ENCODE data around the gene ZBTB7C. TPM values are rescaled to one million over a fixed set of nuclear protein-coding genes. Genes with fewer than 3 reads are reported as not detected.

Gene ZBTB7C
- total and polyA plus RNA-seq, 4 experiments from 2014 or later: 0.23 TPM; not detected in 3

GRCh38 chr18:48302736-48303135 lies 106.4 kb downstream of the ZBTB7C start:
- ChIA-PET POLR2A (ENCODE audit: partially characterized antibody) (no interaction called here), CTCF (ENCODE audit: partially characterized antibody) (no interaction called here)
- no peaks in the 10 kb centered on the region for H3K27me3 Mint-ChIP-seq
- intact Hi-C loops (cut with micrococcal nuclease): no loop called here
- no peaks in the 10 kb centered on the region for H3K36me3 Mint-ChIP-seq
- H3K27ac Mint-ChIP-seq: peak overlapping the region in 1 of 7 donors; percentile 28
- H3K4me1 ChIP-seq (ENCODE audit: insufficient read depth, low read length): peaks cover 6% of the 10 kb centered on the region
- H3K9me3 Mint-ChIP-seq: peaks cover 0 to 4% (median 0%) of the 10 kb centered on the region in 8 donors
- H3K4me3 ChIP-seq (ENCODE audit: low read length in 2 of 2): no peak overlapping the region
- H3K27me3 ChIP-seq (ENCODE audit: insufficient read depth, low read length): no peaks in the 10 kb centered on the region
- H3K4me1 Mint-ChIP-seq: peaks cover 0 to 9% (median 3%) of the 10 kb centered on the region in 4 donors
- no peak for DNase-seq
- H3K4me3 Mint-ChIP-seq: no peak overlapping the region
- H3K9me3 ChIP-seq (ENCODE audit: control insufficient read depth in 1 of 2, low read length in 2 of 2): no peaks in the 10 kb centered on the region
- no peaks in the 10 kb centered on the region for H3K36me3 ChIP-seq (ENCODE audit: insufficient read depth, low read length)
- no peak overlapping the region for H3K27ac ChIP-seq (ENCODE audit: low read depth, low read length)

- Mint-ChIP-seq H3K27ac (peak overlapping the region in 3 of 7 donors; percentile 17 to 57 (median 43)), H3K4me3 (peak overlapping the region in 5 of 8 donors; percentile 2 to 44 (median 10)), H3K27me3 (no peaks in the 10 kb centered on the region), H3K36me3 (no peaks in the 10 kb centered on the region), H3K9me3 (peaks cover 0 to 2% (median 0%) of the 10 kb centered on the region in 8 donors), H3K4me1 (peaks cover 0 to 9% (median 3%) of the 10 kb centered on the region in 4 donors)
- no peak overlapping the region for H3K4me3 ChIP-seq (ENCODE audit: low read length in 2 of 2)
- no peaks in the 10 kb centered on the region for H3K36me3 ChIP-seq (ENCODE audit: insufficient read depth, low read length)
- H3K27ac ChIP-seq (ENCODE audit: low read depth, low read length): no peak overlapping the region
- CTCF ChIA-PET (ENCODE audit: partially characterized antibody): no interaction called here
- peaks cover 6% of the 10 kb centered on the region for H3K4me1 ChIP-seq (ENCODE audit: insufficient read depth, low read length)
- DNase-seq: peak in 1 of 5 donors; percentile 0
- no peaks in the 10 kb centered on the region for H3K27me3 ChIP-seq (ENCODE audit: insufficient read depth, low read length)
- intact Hi-C loops (cut with micrococcal nuclease): no loop called here
- no peaks in the 10 kb centered on the region for H3K9me3 ChIP-seq (ENCODE audit: control insufficient read depth in 1 of 2, low read length in 2 of 2)
- POLR2A ChIA-PET (ENCODE audit: partially characterized antibody): no interaction called here
Measured at GRCh38 chr18:48300463-48300961, 108.7 kb downstream of the ZBTB7C start.

- Histone ChIP-seq H3K9me3 (ENCODE audit: control insufficient read depth in 1 of 2, low read length in 2 of 2) (no peaks in the 10 kb centered on the region), H3K27ac (ENCODE audit: low read depth, low read length) (no peak overlapping the region), H3K4me3 (ENCODE audit: low read length in 2 of 2) (no peak overlapping the region), H3K36me3 (ENCODE audit: insufficient read depth, low read length) (no peaks in the 10 kb centered on the region), H3K27me3 (ENCODE audit: insufficient read depth, low read length) (no peaks in the 10 kb centered on the region), H3K4me1 (ENCODE audit: insufficient read depth, low read length) (peaks cover 6% of the 10 kb centered on the region)
- peaks cover 0 to 9% (median 3%) of the 10 kb centered on the region in 4 donors for H3K4me1 Mint-ChIP-seq
- H3K4me3 Mint-ChIP-seq: no peak overlapping the region
- DNase-seq: no peak
- ChIA-PET POLR2A (ENCODE audit: partially characterized antibody) (no interaction called here), CTCF (ENCODE audit: partially characterized antibody) (no interaction called here)
- no peaks in the 10 kb centered on the region for H3K27me3 Mint-ChIP-seq
- intact Hi-C loops (cut with micrococcal nuclease): no loop called here
- peaks cover 0 to 2% (median 0%) of the 10 kb centered on the region in 8 donors for H3K9me3 Mint-ChIP-seq
- H3K36me3 Mint-ChIP-seq: no peaks in the 10 kb centered on the region
- no peak overlapping the region for H3K27ac Mint-ChIP-seq
Measured at GRCh38 chr18:48297139-48297538, 112.0 kb downstream of the ZBTB7C start.

- CTCF ChIA-PET (ENCODE audit: partially characterized antibody): no interaction called here
- H3K4me1 Mint-ChIP-seq: peaks cover 0 to 9% (median 3%) of the 10 kb centered on the region in 4 donors
- Histone ChIP-seq H3K4me1 (ENCODE audit: insufficient read depth, low read length) (peaks cover 6% of the 10 kb centered on the region), H3K4me3 (ENCODE audit: low read length in 2 of 2) (no peak overlapping the region), H3K36me3 (ENCODE audit: insufficient read depth, low read length) (no peaks in the 10 kb centered on the region), H3K27me3 (ENCODE audit: insufficient read depth, low read length) (no peaks in the 10 kb centered on the region), H3K9me3 (ENCODE audit: control insufficient read depth in 1 of 2, low read length in 2 of 2) (no peaks in the 10 kb centered on the region), H3K27ac (ENCODE audit: low read depth, low read length) (no peak overlapping the region)
- H3K9me3 Mint-ChIP-seq: peaks cover 0 to 2% (median 0%) of the 10 kb centered on the region in 8 donors
- H3K36me3 Mint-ChIP-seq: no peaks in the 10 kb centered on the region
- POLR2A ChIA-PET (ENCODE audit: partially characterized antibody): no interaction called here
- no peaks in the 10 kb centered on the region for H3K27me3 Mint-ChIP-seq
- no peak overlapping the region for H3K27ac Mint-ChIP-seq
- intact Hi-C loops (cut with micrococcal nuclease): no loop called here
- DNase-seq: no peak
- H3K4me3 Mint-ChIP-seq: no peak overlapping the region
Measured at GRCh38 chr18:48296581-48296980, 112.6 kb downstream of the ZBTB7C start.

GRCh38 chr18:48295586-48296311 lies 113.4 kb downstream of the ZBTB7C start:
- POLR2A ChIA-PET (ENCODE audit: partially characterized antibody): no interaction called here
- H3K27me3 Mint-ChIP-seq: no peaks in the 10 kb centered on the region
- H3K36me3 ChIP-seq (ENCODE audit: insufficient read depth, low read length): no peaks in the 10 kb centered on the region

GRCh38 chr18:48294899-48295585 lies 114.1 kb downstream of the ZBTB7C start:
- H3K27me3 Mint-ChIP-seq: no peaks in the 10 kb centered on the region
- H3K27ac ChIP-seq (ENCODE audit: low read depth, low read length): no peak overlapping the region
- peaks cover 0 to 2% (median 0%) of the 10 kb centered on the region in 8 donors for H3K9me3 Mint-ChIP-seq
- H3K4me1 ChIP-seq (ENCODE audit: insufficient read depth, low read length): peaks cover under 1% of the 10 kb centered on the region
- H3K27me3 ChIP-seq (ENCODE audit: insufficient read depth, low read length): no peaks in the 10 kb centered on the region
- no peak overlapping the region for H3K27ac Mint-ChIP-seq
- no peak overlapping the region for H3K4me3 ChIP-seq (ENCODE audit: low read length in 2 of 2)
- CTCF ChIA-PET (ENCODE audit: partially characterized antibody): no interaction called here
- H3K36me3 Mint-ChIP-seq: no peaks in the 10 kb centered on the region
- H3K36me3 ChIP-seq (ENCODE audit: insufficient read depth, low read length): no peaks in the 10 kb centered on the region
- no peak overlapping the region for H3K4me3 Mint-ChIP-seq
- DNase-seq: no peak
- no peaks in the 10 kb centered on the region for H3K4me1 Mint-ChIP-seq
- POLR2A ChIA-PET (ENCODE audit: partially characterized antibody): no interaction called here
- intact Hi-C loops (cut with micrococcal nuclease): no loop called here
- H3K9me3 ChIP-seq (ENCODE audit: control insufficient read depth in 1 of 2, low read length in 2 of 2): no peaks in the 10 kb centered on the region

More at GRCh38 chr18:48295586-48296311, 113.4 kb downstream of the ZBTB7C start:
- Mint-ChIP-seq H3K9me3 (peaks cover 0 to 2% (median 0%) of the 10 kb centered on the region in 8 donors), H3K4me3 (no peak overlapping the region), H3K36me3 (no peaks in the 10 kb centered on the region), H3K27ac (no peak overlapping the region), H3K4me1 (peaks cover 0 to 7% (median 3%) of the 10 kb centered on the region in 4 donors)
- DNase-seq: no peak
- intact Hi-C loops (cut with micrococcal nuclease): no loop called here
- Histone ChIP-seq H3K27ac (ENCODE audit: low read depth, low read length) (no peak overlapping the region), H3K9me3 (ENCODE audit: control insufficient read depth in 1 of 2, low read length in 2 of 2) (no peaks in the 10 kb centered on the region), H3K27me3 (ENCODE audit: insufficient read depth, low read length) (no peaks in the 10 kb centered on the region), H3K4me1 (ENCODE audit: insufficient read depth, low read length) (peaks cover 6% of the 10 kb centered on the region), H3K4me3 (ENCODE audit: low read length in 2 of 2) (no peak overlapping the region)
- CTCF ChIA-PET (ENCODE audit: partially characterized antibody): no interaction called here

GRCh38 chr18:48293954-48294898 lies 115.0 kb downstream of the ZBTB7C start:
- H3K4me1 ChIP-seq (ENCODE audit: insufficient read depth, low read length): no peaks in the 10 kb centered on the region
- POLR2A ChIA-PET (ENCODE audit: partially characterized antibody): no interaction called here
- no peak overlapping the region for H3K4me3 ChIP-seq (ENCODE audit: low read length in 2 of 2)
- Mint-ChIP-seq H3K4me1 (no peaks in the 10 kb centered on the region), H3K36me3 (no peaks in the 10 kb centered on the region), H3K27ac (no peak overlapping the region), H3K27me3 (no peaks in the 10 kb centered on the region), H3K9me3 (peaks cover 0 to under 1% (median 0%) of the 10 kb centered on the region in 8 donors), H3K4me3 (no peak overlapping the region)
- intact Hi-C loops (cut with micrococcal nuclease): no loop called here
- H3K36me3 ChIP-seq (ENCODE audit: insufficient read depth, low read length): no peaks in the 10 kb centered on the region
- CTCF ChIA-PET (ENCODE audit: partially characterized antibody): no interaction called here
- no peaks in the 10 kb centered on the region for H3K27me3 ChIP-seq (ENCODE audit: insufficient read depth, low read length)
- no peaks in the 10 kb centered on the region for H3K9me3 ChIP-seq (ENCODE audit: control insufficient read depth in 1 of 2, low read length in 2 of 2)
- H3K27ac ChIP-seq (ENCODE audit: low read depth, low read length): no peak overlapping the region
- DNase-seq: no peak

Measured in CD4-positive, alpha-beta memory T cell (primary cell).